Ovary (tissue), 3 donors: Measurements from ENCODE around the gene MAGI1.

Experiments
- CTCF ChIP-seq, 3 donors: fragments of 450-650 bp in 2 of 3; fragments of 200-600 bp in 1 of 3; IDR thresholded peaks; one replicate each; pipeline versions ENCODE4 v1.5.1 to v1.8.0; 2016 to 2022; ENCODE audit warnings: antibody characterized with exemption in 3 of 3, mild to moderate bottlenecking in 1 of 3
- EP300 ChIP-seq: sonication (generic); formaldehyde crosslinking; IDR thresholded peaks from one replicate; pipeline ENCODE4 v1.6.1; 2017; ENCODE audit warnings: antibody characterized with exemption
- POLR2A ChIP-seq: fragments of 450-650 bp; IDR thresholded peaks from one replicate; pipeline ENCODE4 v1.6.1; 2017; ENCODE audit warnings: antibody characterized with exemption, mild to moderate bottlenecking, moderate library complexity
- donor health status: DM: no; HTN: no; CAD: no.

GRCh38 chr3:65713016-65713415 lies 325.7 kb downstream of the MAGI1 start:
- TF ChIP-seq EP300 (no peak), POLR2A (no peak), CTCF (IDR thresholded peaks at IDR 0.05) (no peak)
